GM23338 (cell line): ENCODE measurements around the gene CAV2. TPM values are rescaled to one million over a fixed set of nuclear protein-coding genes. Genes with fewer than 3 reads are reported as not detected.

Source experiments
- ATAC-seq: fragments of 200-7000 bp; cut with Tn5 transposase; 3 replicates; pipeline ENCODE4 v1.9.1; 2020
- DNase-seq: peaks from one replicate; pipeline ENCODE4 v3.0.0-alpha.2; 2015; ENCODE audit warnings: low spot score
- H2AFZ ChIP-seq: fragments of 200-600 bp; sonication (generic); 2 replicates; pipeline ENCODE4 v1.8.0; 2016; ENCODE audit warnings: antibody characterized with exemption, mild to moderate bottlenecking, moderate library complexity
- H3F3A ChIP-seq: fragments of 200-600 bp; sonication (generic); replicated peaks from 2 replicates; pipeline ENCODE4 v1.8.0; 2017; ENCODE audit warnings: antibody characterized with exemption, mixed run types, low read depth
- H3K27ac ChIP-seq: fragments of 200-600 bp; sonication (generic); 2 replicates; pipeline ENCODE4 v1.6.1; 2016; ENCODE audit warnings: low read depth
- H3K27me3 ChIP-seq: fragments of 200-600 bp; sonication (generic); 2 replicates; pipeline ENCODE4 v1.8.0; 2016; ENCODE audit warnings: mild to moderate bottlenecking, mixed run types, moderate library complexity; ENCODE audit not compliant: insufficient read depth
- H3K36me3 ChIP-seq: fragments of 200-600 bp; sonication (generic); 2 replicates; pipeline ENCODE4 v1.8.0; 2016; ENCODE audit warnings: mild to moderate bottlenecking; ENCODE audit not compliant: insufficient read depth
- H3K4me1 ChIP-seq: fragments of 200-600 bp; sonication (generic); 2 replicates; pipeline ENCODE4 v1.8.0; 2016; ENCODE audit warnings: mild to moderate bottlenecking, moderate library complexity; ENCODE audit not compliant: insufficient read depth
- H3K4me2 ChIP-seq: fragments of 200-600 bp; sonication (generic); 2 replicates; pipeline ENCODE4 v1.7.1; 2017; ENCODE audit warnings: mixed run types
- H3K4me3 ChIP-seq: fragments of 200-600 bp; sonication (generic); 2 replicates; pipeline ENCODE4 v1.6.1; 2016; ENCODE audit warnings: mixed run types
- H3K79me2 ChIP-seq: fragments of 200-600 bp; sonication (generic); replicated peaks from 2 replicates; pipeline ENCODE4 v1.8.0; 2017; ENCODE audit warnings: mild to moderate bottlenecking; ENCODE audit not compliant: insufficient read depth
- H3K9me2 ChIP-seq: fragments of 200-600 bp; sonication (generic); 2 replicates; pipeline ENCODE4 v1.8.0; 2017; ENCODE audit not compliant: insufficient read depth
- H4K20me1 ChIP-seq: fragments of 200-600 bp; sonication (generic); replicated peaks from 2 replicates; pipeline ENCODE4 v1.8.0; 2017; ENCODE audit warnings: mild to moderate bottlenecking; ENCODE audit not compliant: insufficient read depth
- H3K27ac Mint-ChIP-seq: 2 replicates; pipeline ENCODE4 v1.8.0; 2020; ENCODE audit warnings: inconsistent platforms, mild to moderate bottlenecking, moderate library complexity, mixed read lengths
- H3K27me3 Mint-ChIP-seq: 3 replicates; pipeline ENCODE4 v1.8.0; 2022; ENCODE audit warnings: low read depth, mild to moderate bottlenecking, moderate library complexity, mixed read lengths, inconsistent platforms; ENCODE audit not compliant: insufficient read depth, poor library complexity
- H3K36me3 Mint-ChIP-seq: 3 replicates; pipeline ENCODE4 v1.8.0; 2021; ENCODE audit warnings: low read depth, mild to moderate bottlenecking, inconsistent platforms, moderate library complexity, mixed read lengths
- H3K4me1 Mint-ChIP-seq: 3 replicates; pipeline ENCODE4 v1.8.0; 2020; ENCODE audit warnings: mild to moderate bottlenecking, inconsistent platforms, mixed read lengths
- H3K4me3 Mint-ChIP-seq: 3 replicates; pipeline ENCODE4 v1.8.0; 2021; ENCODE audit warnings: moderate library complexity, mild to moderate bottlenecking, inconsistent platforms, mixed read lengths
- H3K9me3 Mint-ChIP-seq: 3 replicates; pipeline ENCODE4 v1.8.0; 2020; ENCODE audit warnings: moderate library complexity, mild to moderate bottlenecking, inconsistent platforms, mixed read lengths
- CREB1 ChIP-seq: fragments of 250-450 bp; sonication (Bioruptor Pico); IDR thresholded peaks from 2 replicates; pipeline ENCODE4 v1.5.0; 2020; ENCODE audit warnings: low read depth, mild to moderate bottlenecking, moderate library complexity
- EZH2 ChIP-seq: fragments of 200-600 bp; sonication (generic); IDR thresholded peaks from one replicate; pipeline ENCODE4 v1.8.0; 2017; ENCODE audit warnings: antibody characterized with exemption, mild to moderate bottlenecking, low read depth; ENCODE audit not compliant: unreplicated experiment
- EZH2phosphoT487 ChIP-seq: fragments of 200-600 bp; sonication (generic); IDR thresholded peaks from one replicate; pipeline ENCODE4 v1.8.1; 2018; ENCODE audit warnings: antibody characterized with exemption; ENCODE audit not compliant: unreplicated experiment
- JUNB ChIP-seq: IDR thresholded peaks from one replicate; pipeline ENCODE4 v1.6.1; 2016; ENCODE audit warnings: antibody characterized with exemption; ENCODE audit not compliant: unreplicated experiment
- NANOG ChIP-seq: IDR thresholded peaks from 2 replicates; pipeline ENCODE4 v1.6.1; 2016; ENCODE audit warnings: antibody characterized with exemption, borderline replicate concordance
- POLR2AphosphoS5 ChIP-seq: IDR thresholded peaks from 2 replicates; pipeline ENCODE4 v1.6.1; 2016; ENCODE audit warnings: antibody characterized with exemption, low read depth
- ZNF331 ChIP-seq: fragments of 250-450 bp; sonication (Bioruptor Pico); IDR thresholded peaks from 2 replicates; pipeline ENCODE4 v1.5.0; 2020; ENCODE audit warnings: low read depth, mild to moderate bottlenecking, moderate library complexity
- ZNF462 ChIP-seq: fragments of 250-450 bp; sonication (Bioruptor Pico); IDR thresholded peaks from 2 replicates; pipeline ENCODE4 v1.5.0; 2020; ENCODE audit warnings: mild to moderate bottlenecking, moderate library complexity
- polyA plus RNA-seq: library from polyadenylated mRNA; unstranded; fragments of >200 nt; fragmentation: Nextera tagmentation; extraction: Ambion mirVana; gene quantifications from 2 replicates; pipeline ENCODE4 v1.2.1, GENCODE V29; 2016
- total RNA-seq: library from RNA; depleted of rRNA; stranded (reverse); fragments of >200 nt; shearing (Covaris generic); gene quantifications from 2 replicates; pipeline ENCODE4 v1.2.3, GENCODE V29; 2014
- TF ChIP-seq, protein P1 (sequence below): IDR thresholded peaks from 2 replicates; pipeline ENCODE4 v1.6.1; 2016; ENCODE audit warnings: antibody characterized with exemption

The CAV2 gene
- total and polyA plus RNA-seq, 2 experiments from 2014 or later, result 4.2 to 6.6 TPM

- no peak for TF ChIP-seq ZNF462 (CRISPR knock-in tag)
- TF ChIP-seq, protein P1, sequence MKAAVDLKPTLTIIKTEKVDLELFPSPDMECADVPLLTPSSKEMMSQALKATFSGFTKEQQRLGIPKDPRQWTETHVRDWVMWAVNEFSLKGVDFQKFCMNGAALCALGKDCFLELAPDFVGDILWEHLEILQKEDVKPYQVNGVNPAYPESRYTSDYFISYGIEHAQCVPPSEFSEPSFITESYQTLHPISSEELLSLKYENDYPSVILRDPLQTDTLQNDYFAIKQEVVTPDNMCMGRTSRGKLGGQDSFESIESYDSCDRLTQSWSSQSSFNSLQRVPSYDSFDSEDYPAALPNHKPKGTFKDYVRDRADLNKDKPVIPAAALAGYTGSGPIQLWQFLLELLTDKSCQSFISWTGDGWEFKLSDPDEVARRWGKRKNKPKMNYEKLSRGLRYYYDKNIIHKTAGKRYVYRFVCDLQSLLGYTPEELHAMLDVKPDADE, result no peak
- TF ChIP-seq EZH2phosphoT487, result no peak
- no peak for TF ChIP-seq EZH2
- TF ChIP-seq ZNF331, result no peak
- no peak for TF ChIP-seq POLR2AphosphoS5
- TF ChIP-seq JUNB, result no peak
Observed at GRCh38 chr7:116477625-116478024, 21.9 kb upstream of the CAV2 start (continued).

- H3K27me3 Mint-ChIP-seq, result no peaks in the 10 kb centered on the region
- TF ChIP-seq NANOG, result no peak
- no peak for TF ChIP-seq CREB1 (CRISPR knock-in tag)
- no peak for TF ChIP-seq ZNF462 (CRISPR knock-in tag)
- no peak for TF ChIP-seq POLR2AphosphoS5
Observed at GRCh38 chr7:116478834-116479233, 20.7 kb upstream of the CAV2 start.

More at GRCh38 chr7:116478834-116479233, 20.7 kb upstream of the CAV2 start:
- Mint-ChIP-seq H3K4me3 (no peak overlapping the region), H3K36me3 (no peaks in the 10 kb centered on the region; the same call in 1 of the 3 replicates), H3K4me1 (no peaks in the 10 kb centered on the region), H3K27ac (no peak overlapping the region), H3K9me3 (peaks cover 7% of the 10 kb centered on the region; the same call in 2 of the 3 replicates)
- DNase-seq (no peak), ATAC-seq (no peak)
- no peak overlapping the region for H3K4me2 ChIP-seq
- no peaks in the 10 kb centered on the region for H4K20me1 ChIP-seq
- H2AFZ ChIP-seq, result no peak overlapping the region
- H3K79me2 ChIP-seq, result no peaks in the 10 kb centered on the region
- H3F3A ChIP-seq, result no peaks in the 10 kb centered on the region
- no peaks in the 10 kb centered on the region for H3K9me2 ChIP-seq
- H3K27me3 ChIP-seq, result no peaks in the 10 kb centered on the region
- no peaks in the 10 kb centered on the region for H3K4me1 ChIP-seq
- H3K36me3 ChIP-seq, result no peaks in the 10 kb centered on the region
- H3K4me3 ChIP-seq, result no peak overlapping the region
- H3K27ac ChIP-seq, result no peak overlapping the region
